Mononuclear cell (primary cell): ENCODE results near the gene SHB. TPM values are rescaled to one million over a fixed set of nuclear protein-coding genes. Genes with fewer than 3 reads are reported as not detected.
"Not testable (repeated sequence)": the region's sequence is repeated elsewhere in the genome, so short reads cannot be mapped to it uniquely, and the experiment has no call there.

Experiments used
- H3K27me3 ChIP-seq: 2 replicates; pipeline ENCODE4 v1.6.0; 2011; ENCODE audit warnings: low read length, control low read depth; ENCODE audit not compliant: insufficient read depth
- H3K4me1 ChIP-seq: 2 replicates; pipeline ENCODE4 v1.5.1; 2011; ENCODE audit warnings: mild to moderate bottlenecking, low read length, control low read depth; ENCODE audit not compliant: insufficient read depth
- H3K4me3 ChIP-seq: 2 replicates; pipeline ENCODE4 v1.5.1; 2011; ENCODE audit warnings: mild to moderate bottlenecking, low read length, moderate library complexity
- H3K9me3 ChIP-seq: 2 replicates; pipeline ENCODE4 v1.5.1; 2011; ENCODE audit warnings: low read depth, mild to moderate bottlenecking, control low read depth, low read length
- total RNA-seq: library from RNA; depleted of rRNA; stranded (reverse); fragments of >200 nt; gene quantifications from one replicate; pipeline ENCODE4 v1.2.3, GENCODE V29; 2012

SHB gene
- total RNA-seq, 1 donor, result 5.2 TPM

DNA sequence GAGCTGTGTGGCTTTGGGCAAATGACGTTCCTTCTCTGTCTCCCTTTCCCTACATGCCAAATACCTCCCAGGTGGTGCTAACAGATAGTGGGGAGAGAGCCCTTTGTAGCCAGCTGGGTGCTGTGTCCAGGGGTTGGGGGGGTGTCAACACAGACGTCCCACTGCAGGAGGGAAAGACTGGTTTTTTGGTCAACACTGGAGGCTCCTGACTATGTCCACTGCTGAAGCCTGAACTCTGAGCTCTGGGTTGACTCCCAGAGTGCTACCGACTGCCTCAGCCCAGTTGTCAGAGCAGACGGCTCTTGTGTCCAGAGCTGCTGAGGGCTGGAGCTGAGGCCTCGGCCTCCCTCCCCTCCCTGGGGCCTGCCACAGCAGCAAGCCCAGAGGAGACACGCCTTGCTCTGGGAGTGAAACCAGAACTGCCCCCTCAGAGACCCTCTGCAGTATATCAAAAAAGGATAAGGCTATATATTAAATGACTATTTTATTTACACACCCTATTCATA lies 150.3 kb downstream of the SHB start:
- Histone ChIP-seq H3K4me3 (no peak overlapping the region), H3K4me1 (no peaks in the 10 kb centered on the region), H3K9me3 (no peaks in the 10 kb centered on the region), H3K27me3 (no peaks in the 10 kb centered on the region)

DNA sequence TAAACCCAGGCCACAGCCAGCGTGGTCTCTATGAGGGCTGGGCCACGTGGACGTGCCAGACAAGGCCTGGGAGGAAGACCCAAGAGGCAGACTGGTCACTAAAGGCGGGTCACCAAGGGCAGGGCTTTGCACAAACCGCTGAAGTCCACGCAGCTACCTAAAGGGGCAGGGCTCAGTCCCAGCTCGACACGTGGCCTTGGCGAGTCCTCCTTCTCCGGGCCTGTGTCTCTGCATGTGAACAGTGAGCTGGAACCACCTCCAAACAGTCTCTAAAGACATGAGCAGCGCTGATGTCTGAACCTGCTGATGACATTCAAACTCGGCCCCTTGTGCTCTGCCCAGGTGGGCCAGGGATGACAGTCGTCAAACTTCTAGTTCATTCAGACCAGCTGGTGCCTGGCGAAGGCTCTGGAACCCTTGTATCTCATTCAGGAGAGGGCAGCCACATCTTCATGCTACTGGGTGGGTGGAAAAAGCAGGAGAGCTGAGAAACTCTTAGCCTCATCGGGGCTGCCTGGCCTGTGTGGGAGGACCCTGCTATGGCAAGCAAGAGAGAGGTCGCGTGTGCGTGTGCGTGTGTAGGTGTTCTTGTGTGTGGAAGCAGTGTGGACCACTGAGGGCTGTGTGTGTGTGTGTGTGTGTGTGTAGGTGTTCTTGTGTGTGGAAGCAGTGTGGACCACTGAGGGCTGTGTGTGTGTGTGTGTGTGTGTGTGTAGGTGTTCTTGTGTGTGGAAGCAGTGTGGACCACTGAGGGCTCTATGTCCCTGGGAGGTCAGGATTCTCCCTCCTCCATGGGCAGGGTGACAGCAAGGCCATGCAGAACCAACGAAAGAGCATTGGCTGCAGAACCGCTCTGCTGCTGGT lies 151.0 kb downstream of the SHB start:
- Histone ChIP-seq H3K9me3 (no peaks in the 10 kb centered on the region), H3K27me3 (no peaks in the 10 kb centered on the region), H3K4me1 (peaks cover 4% of the 10 kb centered on the region)

DNA sequence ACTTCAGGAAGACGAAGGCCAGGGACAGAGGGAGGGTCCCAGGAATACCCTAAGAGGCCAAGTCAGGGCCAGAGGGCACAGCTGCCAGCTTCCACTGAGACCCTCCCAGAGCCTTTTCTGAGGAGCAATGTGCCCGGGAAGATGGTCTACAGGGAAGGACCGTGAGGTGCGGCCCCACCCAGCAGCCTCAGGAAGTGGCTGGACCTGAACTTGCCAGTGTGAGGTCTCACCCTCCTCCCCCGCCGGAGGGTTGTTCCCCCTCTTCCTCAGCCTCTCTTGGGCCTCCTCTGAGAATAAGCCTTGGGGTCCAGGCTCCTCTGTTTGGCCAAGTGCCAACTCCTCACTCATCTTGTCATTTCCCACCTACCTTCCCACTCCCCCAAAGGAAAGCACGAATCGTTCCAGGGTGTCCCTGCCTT lies 151.7 kb downstream of the SHB start:
- H3K4me3 ChIP-seq, result no peak overlapping the region
- H3K9me3 ChIP-seq, result no peaks in the 10 kb centered on the region
- H3K4me1 ChIP-seq, result peaks cover 4% of the 10 kb centered on the region
- no peaks in the 10 kb centered on the region for H3K27me3 ChIP-seq

More for the DNA sequence above, 151.0 kb downstream of the SHB start:
- no peak overlapping the region for H3K4me3 ChIP-seq

DNA sequence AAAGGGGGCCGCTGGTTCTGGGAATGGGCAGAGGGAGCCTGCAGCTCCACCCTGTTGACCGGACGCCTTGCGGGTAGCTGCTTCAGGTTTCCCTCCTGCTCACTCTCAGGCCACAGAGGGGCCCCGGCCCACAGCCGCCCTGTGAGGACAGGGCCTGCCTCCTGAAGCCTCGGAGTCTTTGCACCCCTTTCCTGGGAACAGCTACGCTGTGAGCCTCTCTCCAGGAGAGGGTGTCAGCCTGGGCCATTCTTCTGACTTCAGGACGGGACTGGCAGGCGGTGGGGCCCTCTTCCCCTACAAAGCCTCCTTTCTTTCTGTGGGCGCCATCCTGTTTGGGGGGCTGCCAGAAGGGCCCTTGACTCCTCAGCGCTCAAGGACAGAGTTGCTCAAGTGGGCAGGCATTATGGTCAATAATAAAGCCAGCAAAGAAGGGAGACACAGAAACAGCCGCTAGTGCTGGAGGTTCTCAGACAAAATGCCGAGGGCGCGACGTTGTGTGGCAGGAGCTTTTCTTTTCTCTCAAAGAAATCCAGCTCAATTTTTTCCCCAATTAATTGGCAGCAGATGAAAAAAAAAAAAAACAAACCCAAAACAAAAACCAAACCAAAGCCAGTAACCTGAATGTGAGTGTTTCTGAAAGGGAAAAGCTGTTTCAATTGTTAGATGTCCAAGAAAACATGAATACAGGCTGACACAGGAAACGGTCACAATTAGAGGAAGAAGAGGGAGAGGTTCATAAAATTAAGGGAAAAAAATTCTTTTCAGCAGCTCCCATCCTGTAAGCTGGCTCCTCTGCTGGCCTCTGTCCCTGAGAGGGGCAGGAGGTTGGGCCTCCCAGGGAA lies 152.3 kb downstream of the SHB start:
- Histone ChIP-seq H3K9me3 (no peaks in the 10 kb centered on the region), H3K27me3 (no peaks in the 10 kb centered on the region), H3K4me3 (no peak overlapping the region), H3K4me1 (peaks cover 8% of the 10 kb centered on the region)

DNA sequence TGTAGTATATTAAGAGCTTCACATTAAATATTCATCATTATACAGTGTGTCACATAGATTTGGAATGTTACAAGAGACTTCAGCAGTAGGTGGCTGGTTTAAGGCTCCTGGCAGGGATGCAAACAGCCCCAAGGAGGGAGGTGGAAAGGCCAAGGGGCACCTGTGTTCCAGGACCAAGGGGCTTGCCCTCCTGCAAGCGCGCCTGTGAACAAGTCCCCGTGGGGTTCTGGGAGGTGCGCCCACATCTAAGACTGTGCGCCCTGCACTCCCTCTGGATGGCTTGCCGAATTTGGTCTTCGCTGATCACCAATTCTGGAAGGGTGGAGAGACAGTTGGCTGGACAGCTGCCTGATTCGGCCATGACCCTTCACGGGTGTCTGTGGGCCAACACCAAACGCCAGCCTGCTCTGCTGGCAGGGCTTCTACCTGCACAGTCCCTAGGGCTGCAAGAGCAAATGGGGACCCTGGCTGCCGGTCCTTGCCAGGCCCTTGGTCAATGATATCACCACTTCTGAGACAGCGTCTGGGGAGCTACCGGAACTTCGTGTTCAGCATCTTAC lies 153.0 kb downstream of the SHB start:
- Histone ChIP-seq H3K27me3 (no peaks in the 10 kb centered on the region), H3K4me1 (peaks cover 15% of the 10 kb centered on the region), H3K4me3 (no peak overlapping the region), H3K9me3 (no peaks in the 10 kb centered on the region)

DNA sequence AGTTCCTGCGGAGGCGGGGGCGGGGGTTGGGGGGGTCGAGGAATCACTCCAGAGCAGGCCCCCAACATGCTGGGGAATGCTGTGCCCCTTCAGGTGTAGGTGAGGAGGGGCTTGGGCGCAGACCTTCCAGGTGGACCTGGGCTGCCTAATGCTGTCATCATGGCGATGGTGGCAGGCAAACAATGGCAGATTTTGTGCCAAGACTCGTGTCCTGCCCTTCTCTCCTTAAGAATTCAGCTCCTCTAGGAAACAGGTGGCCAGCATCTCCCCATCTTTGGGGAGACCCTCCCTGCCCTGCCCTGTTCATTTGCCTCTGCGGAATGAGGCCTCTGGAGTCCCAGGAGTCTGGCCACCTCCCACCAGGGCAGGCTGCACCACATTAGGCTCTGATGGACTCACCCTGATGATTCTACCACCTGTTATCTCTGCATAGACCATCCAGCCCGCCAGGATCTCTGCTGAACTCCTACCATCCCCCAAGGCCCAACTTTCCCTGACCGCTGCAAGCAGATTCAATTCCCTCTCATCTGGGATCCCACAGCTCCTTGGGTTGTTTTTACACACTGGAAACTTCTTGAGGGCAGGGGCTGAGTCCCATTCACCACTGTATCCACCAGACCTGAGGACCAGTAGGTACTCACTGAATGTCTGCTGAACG lies 154.2 kb downstream of the SHB start:
- Histone ChIP-seq H3K4me3 (no peak overlapping the region), H3K4me1 (peaks cover 20% of the 10 kb centered on the region), H3K27me3 (no peaks in the 10 kb centered on the region), H3K9me3 (no peaks in the 10 kb centered on the region)

DNA sequence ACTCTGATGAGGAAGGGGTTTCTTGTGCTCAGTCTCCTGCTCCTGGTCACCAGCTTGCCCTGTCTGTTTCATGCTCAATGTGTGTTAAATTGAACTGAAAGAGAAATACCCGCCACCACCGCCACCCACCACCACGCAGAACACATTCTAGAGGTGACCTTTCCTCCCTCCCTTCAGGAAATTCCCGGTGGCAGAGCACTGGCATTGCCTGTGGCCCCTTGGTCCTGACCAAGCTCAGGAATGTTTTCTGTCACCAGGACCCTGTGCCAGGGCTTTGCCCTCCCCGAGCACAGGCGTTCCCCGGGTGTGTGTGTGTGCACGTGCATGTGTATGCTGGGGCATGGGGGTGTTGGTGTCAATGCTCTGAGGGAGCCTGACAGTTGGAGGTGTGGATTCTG lies 154.9 kb downstream of the SHB start:
- Histone ChIP-seq H3K27me3 (no peaks in the 10 kb centered on the region), H3K4me1 (peaks cover 27% of the 10 kb centered on the region), H3K9me3 (no peaks in the 10 kb centered on the region), H3K4me3 (no peak overlapping the region)

DNA sequence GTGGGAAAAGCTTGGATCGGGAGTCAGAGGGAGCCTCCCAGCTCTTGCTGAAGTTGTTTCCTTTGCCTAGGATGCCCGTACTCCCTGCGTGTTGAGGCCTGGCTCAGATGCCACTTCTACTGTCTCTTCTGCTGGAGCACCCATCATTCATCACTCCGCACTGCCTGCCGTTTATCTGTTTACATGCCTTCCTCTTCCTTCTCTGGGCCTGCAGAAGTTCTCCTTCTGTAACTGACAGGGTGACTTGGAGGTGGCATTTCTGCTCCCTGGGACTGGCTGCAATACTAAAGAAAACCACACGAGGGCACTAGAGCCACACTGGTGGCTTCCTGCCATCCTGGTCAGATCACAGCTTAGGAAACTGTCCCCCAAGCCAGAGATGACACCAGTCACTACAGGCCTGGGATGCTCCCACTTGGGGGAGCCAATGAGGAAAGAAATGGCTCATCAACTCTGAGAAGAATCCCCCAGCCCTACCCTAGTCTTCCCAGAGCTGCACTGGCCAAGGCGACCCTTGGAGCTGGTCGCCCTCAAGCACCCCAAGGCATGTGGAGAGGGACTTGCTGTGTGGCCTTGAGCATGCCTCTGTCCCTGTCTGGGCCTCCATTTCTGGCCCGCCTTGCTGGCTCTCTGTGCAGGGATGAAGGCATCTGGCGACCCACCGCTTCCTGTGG lies 155.4 kb downstream of the SHB start:
- no peaks in the 10 kb centered on the region for H3K27me3 ChIP-seq
- no peaks in the 10 kb centered on the region for H3K9me3 ChIP-seq
- no peak overlapping the region for H3K4me3 ChIP-seq
- peaks cover 31% of the 10 kb centered on the region for H3K4me1 ChIP-seq

DNA sequence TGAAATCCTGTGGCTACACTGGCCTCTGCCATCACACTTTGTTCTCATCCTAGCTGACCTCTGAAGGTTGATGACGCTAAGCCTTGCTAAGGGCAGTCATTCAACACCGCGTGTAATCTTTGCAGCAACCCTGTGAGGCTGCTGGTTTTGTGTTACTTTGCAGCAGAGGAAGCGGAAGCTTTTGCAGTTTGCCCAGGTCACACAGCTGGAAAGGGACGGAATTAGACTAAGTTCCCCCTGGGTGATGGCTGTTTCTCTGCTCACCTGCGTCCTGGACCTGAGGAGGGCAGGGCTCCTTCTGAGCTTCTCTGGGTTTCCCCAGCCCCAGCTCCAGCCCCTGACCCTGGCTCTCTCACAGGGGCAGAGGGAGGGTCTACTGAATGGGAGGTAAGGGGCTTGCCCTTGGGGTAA lies 157.8 kb downstream of the SHB start:
- H3K9me3 ChIP-seq, result no peaks in the 10 kb centered on the region
- no peak overlapping the region for H3K4me3 ChIP-seq
- H3K27me3 ChIP-seq, result no peaks in the 10 kb centered on the region
- H3K4me1 ChIP-seq, result peaks cover 38% of the 10 kb centered on the region

DNA sequence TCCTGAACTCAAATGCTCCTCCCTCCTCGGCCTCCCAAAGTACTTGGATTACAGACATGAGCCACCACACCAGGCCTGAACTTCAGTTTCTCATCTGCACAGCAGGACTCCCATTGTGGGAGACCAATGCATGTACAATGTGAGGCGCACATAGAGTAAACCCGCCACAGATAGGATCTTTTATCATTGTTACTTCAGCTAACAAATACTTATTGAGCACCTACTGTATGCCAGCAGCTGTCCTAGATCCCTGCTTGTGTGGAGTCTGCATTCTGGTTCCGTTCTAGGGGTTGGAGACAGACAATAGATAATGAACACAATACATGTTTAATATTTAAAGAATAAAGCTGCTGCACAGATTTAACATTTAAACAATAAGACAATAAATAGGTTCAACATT lies 158.8 kb downstream of the SHB start:
- Histone ChIP-seq H3K4me1 (peaks cover 38% of the 10 kb centered on the region), H3K4me3 (no peak overlapping the region), H3K27me3 (no peaks in the 10 kb centered on the region), H3K9me3 (no peaks in the 10 kb centered on the region)

DNA sequence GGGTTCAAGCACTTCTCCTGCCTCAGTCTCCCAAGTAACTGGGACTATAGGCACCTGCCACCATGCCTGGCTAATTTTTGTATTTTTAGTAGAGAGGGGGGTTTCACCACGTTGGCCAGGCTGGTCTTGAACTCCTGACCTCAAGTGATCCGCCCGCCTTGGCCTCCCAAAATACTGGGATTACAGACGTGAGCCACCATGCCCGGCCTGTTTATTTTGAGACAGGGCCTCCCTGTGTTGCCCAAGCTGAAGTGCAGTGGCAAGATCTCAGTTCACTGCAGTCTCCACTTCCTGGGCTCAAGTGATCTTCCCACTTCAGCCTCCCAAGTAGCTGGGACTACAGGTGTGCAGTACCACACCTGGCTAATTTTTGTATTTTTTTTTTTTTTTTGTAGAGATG lies 159.2 kb downstream of the SHB start:
- not testable (repeated sequence) for H3K9me3 ChIP-seq, H3K4me3 ChIP-seq, H3K27me3 ChIP-seq
- H3K4me1 ChIP-seq, result peaks cover 40% of the 10 kb centered on the region

DNA sequence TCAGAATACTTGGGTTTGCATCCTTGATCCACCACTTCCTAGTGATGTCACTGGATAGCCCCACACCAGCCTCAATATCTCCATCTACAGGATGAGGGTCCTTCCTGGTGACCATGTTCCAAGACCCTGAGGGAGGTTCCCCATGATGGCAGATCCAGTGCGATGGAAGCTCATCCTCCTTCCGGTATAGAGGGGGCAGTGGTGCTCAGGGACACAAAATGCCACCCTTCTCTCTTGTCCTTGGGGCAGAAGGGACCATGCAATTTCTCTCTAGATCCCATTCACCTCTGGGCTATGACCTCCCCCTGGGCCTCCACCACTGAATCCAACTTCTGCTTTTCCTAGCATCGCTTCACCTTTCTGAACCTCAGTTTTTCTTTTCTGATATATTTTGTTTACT lies 159.7 kb downstream of the SHB start:
- no peaks in the 10 kb centered on the region for H3K9me3 ChIP-seq
- H3K27me3 ChIP-seq, result no peaks in the 10 kb centered on the region
- peaks cover 45% of the 10 kb centered on the region for H3K4me1 ChIP-seq
- H3K4me3 ChIP-seq, result no peak overlapping the region

DNA sequence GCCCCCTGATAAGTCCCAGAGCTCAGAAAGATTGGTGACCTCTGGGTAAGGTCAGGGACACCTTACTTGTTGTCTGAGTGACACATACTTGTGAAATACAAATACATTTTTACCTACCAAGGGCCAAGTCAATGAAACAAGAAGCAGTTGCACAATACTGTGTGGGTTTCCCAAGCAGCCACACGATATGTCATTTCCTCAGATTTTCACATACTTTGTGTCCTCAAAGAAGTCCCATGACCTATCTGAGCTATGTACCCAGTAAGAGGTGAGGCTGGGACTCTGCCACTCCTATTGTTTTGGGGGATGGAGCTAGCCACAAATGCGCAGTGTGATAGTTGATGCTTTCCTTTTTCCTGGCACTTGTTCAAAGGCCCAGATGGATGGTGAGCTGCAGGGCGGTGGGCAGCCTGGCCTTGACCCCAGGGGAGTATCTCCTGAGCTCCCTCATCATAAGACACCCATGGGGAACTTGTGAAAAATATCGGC lies 160.3 kb downstream of the SHB start:
- peaks cover 46% of the 10 kb centered on the region for H3K4me1 ChIP-seq
- H3K4me3 ChIP-seq, result no peak overlapping the region
- H3K9me3 ChIP-seq, result no peaks in the 10 kb centered on the region
- H3K27me3 ChIP-seq, result no peaks in the 10 kb centered on the region

DNA sequence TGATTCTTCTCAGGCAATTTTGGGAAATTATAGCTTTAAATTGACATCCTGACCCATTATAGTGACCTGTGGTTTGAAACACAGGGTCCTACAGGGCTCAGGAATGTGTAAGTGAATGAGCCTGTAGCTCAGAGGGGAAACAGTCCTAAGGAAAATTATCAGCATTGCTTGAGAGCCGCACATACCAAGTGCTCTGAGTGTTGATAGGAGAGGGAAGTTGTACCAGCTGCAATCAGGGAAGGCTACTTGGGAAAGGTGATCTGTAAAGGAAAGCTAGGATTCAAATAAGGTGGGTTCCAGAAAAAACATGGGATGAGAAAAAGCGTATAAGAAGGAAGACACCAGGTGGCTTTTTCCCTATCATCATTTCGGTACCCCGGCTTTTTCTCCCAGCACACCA lies 160.7 kb downstream of the SHB start:
- H3K4me1 ChIP-seq, result peaks cover 47% of the 10 kb centered on the region
- no peaks in the 10 kb centered on the region for H3K9me3 ChIP-seq
- no peaks in the 10 kb centered on the region for H3K27me3 ChIP-seq
- no peak overlapping the region for H3K4me3 ChIP-seq
